HEK293 (cell line): ENCODE data around the gene RHBDD2.
A peak's percentile ranks its signal among the peaks of the same experiment; 100 is the strongest.

Experiments
- CTCF ChIA-PET: fragments of 350-600 bp; formaldehyde crosslinking; extraction: SDS; loops from one replicate; lab custom pipeline; 2021; ENCODE audit warnings: antibody characterized with exemption; lab: Yijun Ruan, JAX
- POLR2A ChIA-PET: fragments of 300-600 bp; formaldehyde crosslinking; extraction: SDS; loops from one replicate; lab custom pipeline; 2020; ENCODE audit warnings: antibody characterized with exemption, inconsistent platforms; lab: Yijun Ruan, JAX
- H3K27ac ChIP-seq: fragments of 200-500 bp; sonication (Bioruptor generic); 2 replicates; pipeline ENCODE4 v1.5.1; 2014; ENCODE audit warnings: low read depth, low read length, control low read depth, inconsistent platforms; ENCODE audit errors: extremely low read depth
- H3K36me3 ChIP-seq, 2 experiments: fragments of 200-500 bp in 1 of 2; sonication (Bioruptor generic) in 1 of 2; 1 replicate in 1 of 2; 2 replicates in 1 of 2; pipeline ENCODE4 v1.5.1; 2014 to 2017; ENCODE audit warnings: inconsistent platforms in 2 of 2, low read length in 2 of 2; ENCODE audit not compliant: control insufficient read depth in 2 of 2, insufficient read depth in 1 of 2
- H3K4me1 ChIP-seq: fragments of 200-500 bp; sonication (Bioruptor generic); 2 replicates; pipeline ENCODE4 v1.5.1; 2014; ENCODE audit warnings: mild to moderate bottlenecking, low read length, inconsistent platforms; ENCODE audit not compliant: control insufficient read depth, insufficient read depth
- H3K4me3 ChIP-seq: 2 replicates; pipeline ENCODE4 v1.5.1; 2011; ENCODE audit warnings: low read depth, mild to moderate bottlenecking, control low read depth, low read length, moderate library complexity
- H3K9me3 ChIP-seq: fragments of 200-500 bp; sonication (Bioruptor generic); 2 replicates; pipeline ENCODE4 v1.5.1; 2014; ENCODE audit warnings: low read depth, low read length, inconsistent platforms; ENCODE audit not compliant: control insufficient read depth, insufficient read depth
- EGR2 ChIP-seq: fragments of 450-650 bp; formaldehyde crosslinking; IDR thresholded peaks from 2 replicates; pipeline ENCODE4 v1.5.1; 2016; ENCODE audit warnings: low read depth, missing biosample characterization, missing genetic modification characterization
- FEZF1 ChIP-seq: fragments of 450-650 bp; formaldehyde crosslinking; IDR thresholded peaks from 2 replicates; pipeline ENCODE4 v1.5.1; 2016; ENCODE audit warnings: missing biosample characterization, missing genetic modification characterization
- KLF10 ChIP-seq: fragments of 450-650 bp; IDR thresholded peaks from 2 replicates; pipeline ENCODE4 v1.5.1; 2018; ENCODE audit warnings: missing biosample characterization, mild to moderate bottlenecking, missing genetic modification characterization
- PRDM4 ChIP-seq: fragments of 450-650 bp; formaldehyde crosslinking; IDR thresholded peaks from 2 replicates; pipeline ENCODE4 v1.5.1; 2017; ENCODE audit warnings: missing biosample characterization, missing genetic modification characterization
- REST ChIP-seq: fragments of 450-650 bp; formaldehyde crosslinking; IDR thresholded peaks from 2 replicates; pipeline ENCODE4 v1.5.1; 2016; ENCODE audit warnings: missing biosample characterization, missing genetic modification characterization
- SCRT1 ChIP-seq: fragments of 450-650 bp; formaldehyde crosslinking; IDR thresholded peaks from 2 replicates; pipeline ENCODE4 v1.5.1; 2016; ENCODE audit warnings: missing biosample characterization, missing genetic modification characterization, borderline replicate concordance
- SP3 ChIP-seq: fragments of 450-650 bp; formaldehyde crosslinking; IDR thresholded peaks from 2 replicates; pipeline ENCODE4 v1.5.1; 2016; ENCODE audit warnings: missing biosample characterization, missing genetic modification characterization
- ZEB2 ChIP-seq: fragments of 450-650 bp; formaldehyde crosslinking; IDR thresholded peaks from 2 replicates; pipeline ENCODE4 v1.5.1; 2016; ENCODE audit warnings: missing biosample characterization, missing genetic modification characterization
- ZFHX2 ChIP-seq: fragments of 450-650 bp; formaldehyde crosslinking; conservative IDR thresholded peaks from 2 replicates; pipeline ENCODE4 v1.5.1; 2016; ENCODE audit warnings: missing biosample characterization, missing genetic modification characterization
- ZNF121 ChIP-seq: fragments of 450-650 bp; formaldehyde crosslinking; IDR thresholded peaks from 2 replicates; pipeline ENCODE4 v1.5.1; 2016; ENCODE audit warnings: missing biosample characterization, missing genetic modification characterization
- ZNF133 ChIP-seq: fragments of 450-650 bp; formaldehyde crosslinking; IDR thresholded peaks from 2 replicates; pipeline ENCODE4 v1.5.1; 2016; ENCODE audit warnings: missing biosample characterization, missing genetic modification characterization
- ZNF138 ChIP-seq: fragments of 450-650 bp; formaldehyde crosslinking; IDR thresholded peaks from 2 replicates; pipeline ENCODE4 v1.5.1; 2016; ENCODE audit warnings: missing biosample characterization, missing genetic modification characterization, borderline replicate concordance
- ZNF140 ChIP-seq: fragments of 450-650 bp; formaldehyde crosslinking; IDR thresholded peaks from 2 replicates; pipeline ENCODE4 v1.5.1; 2016; ENCODE audit warnings: missing biosample characterization, missing genetic modification characterization
- ZNF184 ChIP-seq: fragments of 450-650 bp; IDR thresholded peaks from 2 replicates; pipeline ENCODE4 v1.5.1; 2018; ENCODE audit warnings: missing biosample characterization, mild to moderate bottlenecking, missing genetic modification characterization
- ZNF2 ChIP-seq: fragments of 450-650 bp; formaldehyde crosslinking; IDR thresholded peaks from 2 replicates; pipeline ENCODE4 v1.5.1; 2016; ENCODE audit warnings: missing biosample characterization, missing genetic modification characterization
- ZNF221 ChIP-seq: fragments of 450-650 bp; formaldehyde crosslinking; IDR thresholded peaks from 2 replicates; pipeline ENCODE4 v1.5.1; 2017; ENCODE audit warnings: missing biosample characterization, missing genetic modification characterization, borderline replicate concordance
- ZNF239 ChIP-seq: fragments of 450-650 bp; formaldehyde crosslinking; IDR thresholded peaks from 2 replicates; pipeline ENCODE4 v1.5.1; 2016; ENCODE audit warnings: missing biosample characterization, missing genetic modification characterization
- ZNF24 ChIP-seq: fragments of 450-650 bp; formaldehyde crosslinking; IDR thresholded peaks from 2 replicates; pipeline ENCODE4 v1.5.1; 2016; ENCODE audit warnings: missing biosample characterization, missing genetic modification characterization
- ZNF473 ChIP-seq: fragments of 450-650 bp; formaldehyde crosslinking; IDR thresholded peaks from 2 replicates; pipeline ENCODE4 v1.5.1; 2017; ENCODE audit warnings: missing biosample characterization, missing genetic modification characterization
- ZNF621 ChIP-seq: fragments of 450-650 bp; formaldehyde crosslinking; IDR thresholded peaks from 2 replicates; pipeline ENCODE4 v1.5.1; 2017; ENCODE audit warnings: missing biosample characterization, missing genetic modification characterization
- ZNF639 ChIP-seq: fragments of 450-650 bp; formaldehyde crosslinking; IDR thresholded peaks from 2 replicates; pipeline ENCODE4 v1.5.1; 2016; ENCODE audit warnings: missing biosample characterization, missing genetic modification characterization
- ZNF660 ChIP-seq: fragments of 450-650 bp; IDR thresholded peaks from 2 replicates; pipeline ENCODE4 v1.5.1; 2018; ENCODE audit warnings: missing biosample characterization, mild to moderate bottlenecking, missing genetic modification characterization
- ZNF776 ChIP-seq: fragments of 450-650 bp; formaldehyde crosslinking; IDR thresholded peaks from 2 replicates; pipeline ENCODE4 v1.5.0; 2017; ENCODE audit warnings: missing biosample characterization, missing genetic modification characterization, borderline replicate concordance
- ZSCAN30 ChIP-seq: fragments of 450-650 bp; IDR thresholded peaks from 2 replicates; pipeline ENCODE4 v1.5.1; 2018; ENCODE audit warnings: missing biosample characterization, mild to moderate bottlenecking, missing genetic modification characterization, moderate library complexity
- TF ChIP-seq, protein P1 (sequence below): fragments of 450-650 bp; formaldehyde crosslinking; IDR thresholded peaks from 2 replicates; pipeline ENCODE4 v1.5.1; 2016; ENCODE audit warnings: missing biosample characterization, missing genetic modification characterization
- TF ChIP-seq, protein P2 (sequence below): fragments of 450-650 bp; formaldehyde crosslinking; IDR thresholded peaks from 2 replicates; pipeline ENCODE4 v1.5.1; 2016; ENCODE audit warnings: missing biosample characterization, missing genetic modification characterization

The RHBDD2 gene

GRCh38 chr7:75869776-75870379 lies 9.0 kb upstream of the RHBDD2 start:
- no peak overlapping the region for H3K27ac ChIP-seq
- no peak for TF ChIP-seq ZSCAN30 (tag by site-specific recombination)
- no peak for TF ChIP-seq ZNF184 (tag by site-specific recombination)
- no peak for TF ChIP-seq REST (tag by site-specific recombination)
- TF ChIP-seq ZNF473 (tag by site-specific recombination), result no peak
- no peak for TF ChIP-seq ZNF24 (tag by site-specific recombination)
- TF ChIP-seq, protein P1, sequence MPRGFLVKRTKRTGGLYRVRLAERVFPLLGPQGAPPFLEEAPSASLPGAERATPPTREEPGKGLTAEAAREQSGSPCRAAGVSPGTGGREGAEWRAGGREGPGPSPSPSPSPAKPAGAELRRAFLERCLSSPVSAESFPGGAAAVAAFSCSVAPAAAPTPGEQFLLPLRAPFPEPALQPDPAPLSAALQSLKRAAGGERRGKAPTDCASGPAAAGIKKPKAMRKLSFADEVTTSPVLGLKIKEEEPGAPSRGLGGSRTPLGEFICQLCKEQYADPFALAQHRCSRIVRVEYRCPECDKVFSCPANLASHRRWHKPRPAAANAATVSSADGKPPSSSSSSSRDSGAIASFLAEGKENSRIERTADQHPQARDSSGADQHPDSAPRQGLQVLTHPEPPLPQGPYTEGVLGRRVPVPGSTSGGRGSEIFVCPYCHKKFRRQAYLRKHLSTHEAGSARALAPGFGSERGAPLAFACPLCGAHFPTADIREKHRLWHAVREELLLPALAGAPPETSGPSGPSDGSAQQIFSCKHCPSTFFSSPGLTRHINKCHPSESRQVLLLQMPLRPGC (tag by site-specific recombination), result no peak
- TF ChIP-seq ZNF660 (tag by site-specific recombination), result no peak
- no peak for TF ChIP-seq ZNF621 (tag by site-specific recombination)
- TF ChIP-seq ZNF133 (tag by site-specific recombination), result no peak
- TF ChIP-seq ZNF221 (tag by site-specific recombination), result no peak
- TF ChIP-seq ZEB2, result no peak
- no peak for TF ChIP-seq ZNF239 (tag by site-specific recombination)
- no peak for TF ChIP-seq SCRT1
- TF ChIP-seq ZNF138 (tag by site-specific recombination), result no peak
- TF ChIP-seq ZNF639, result no peak
- no peak for TF ChIP-seq SP3 (tag by site-specific recombination)
- TF ChIP-seq EGR2 (tag by site-specific recombination), result no peak
- TF ChIP-seq ZNF121 (tag by site-specific recombination), result no peak
- POLR2A ChIA-PET, result no interaction called here
- H3K4me3 ChIP-seq, result no peak overlapping the region
- H3K36me3 ChIP-seq, result no peaks in the 10 kb centered on the region
- H3K9me3 ChIP-seq, result no peaks in the 10 kb centered on the region
- no peaks in the 10 kb centered on the region for H3K4me1 ChIP-seq
- CTCF ChIA-PET, result interaction anchor here (0.6 to 1.9 kb wide), 6 partner anchors 8 to 260 kb away, joined by 3 to 8 read pairs (median 4); no protein-coding TSS in a partner anchor

GRCh38 chr7:75870557-75871161 lies 8.2 kb upstream of the RHBDD2 start:
- Histone ChIP-seq H3K36me3 (no peaks in the 10 kb centered on the region), H3K9me3 (no peaks in the 10 kb centered on the region), H3K4me3 (no peak overlapping the region), H3K4me1 (no peaks in the 10 kb centered on the region), H3K27ac (no peak overlapping the region)
- ChIA-PET CTCF (interaction anchor here (0.6 to 2.0 kb wide), 4 partner anchors 105 to 444 kb away, joined by 3 to 9 read pairs (median 3); no protein-coding TSS in a partner anchor), POLR2A (no interaction called here)
- TF ChIP-seq ZFHX2 (tag by site-specific recombination), result 0 out of 2 replicates have a peak, but pooled peaks have one; percentile 23
- TF ChIP-seq, protein P2, sequence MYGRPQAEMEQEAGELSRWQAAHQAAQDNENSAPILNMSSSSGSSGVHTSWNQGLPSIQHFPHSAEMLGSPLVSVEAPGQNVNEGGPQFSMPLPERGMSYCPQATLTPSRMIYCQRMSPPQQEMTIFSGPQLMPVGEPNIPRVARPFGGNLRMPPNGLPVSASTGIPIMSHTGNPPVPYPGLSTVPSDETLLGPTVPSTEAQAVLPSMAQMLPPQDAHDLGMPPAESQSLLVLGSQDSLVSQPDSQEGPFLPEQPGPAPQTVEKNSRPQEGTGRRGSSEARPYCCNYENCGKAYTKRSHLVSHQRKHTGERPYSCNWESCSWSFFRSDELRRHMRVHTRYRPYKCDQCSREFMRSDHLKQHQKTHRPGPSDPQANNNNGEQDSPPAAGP (tag by site-specific recombination), result no peak
- peak; percentile 26; the same call in 1 of the 2 replicates for TF ChIP-seq EGR2 (tag by site-specific recombination)
- TF ChIP-seq FEZF1 (tag by site-specific recombination), result no peak
- no peak for TF ChIP-seq PRDM4 (tag by site-specific recombination)
- no peak for TF ChIP-seq ZNF2
- no peak for TF ChIP-seq ZNF140 (tag by site-specific recombination)
- TF ChIP-seq ZNF776 (tag by site-specific recombination), result no peak
- no peak for TF ChIP-seq KLF10 (tag by site-specific recombination)
